Psoas muscle (tissue), 8 donors: ENCODE results near the gene IFT80. TPM values are rescaled to one million over a fixed set of nuclear protein-coding genes. Genes with fewer than 3 reads are reported as not detected.

Experiments used
- ATAC-seq, 4 donors: fragments of 200-7000 bp; cut with Tn5 transposase; one replicate each; pipeline ENCODE4 v1.9.1; 2020; ENCODE audit warnings: moderate library complexity in 3 of 4, mild to moderate bottlenecking in 2 of 4
- DNase-seq, 2 donors: peaks; one replicate each; pipeline ENCODE4 v3.0.0-alpha.2; 2020
- H3K27ac ChIP-seq: fragments of 200-600 bp; one replicate; pipeline ENCODE4 v1.8.0; 2022
- H3K27me3 ChIP-seq, 3 donors: fragments of 200-600 bp in 1 of 3; one replicate each; pipeline versions ENCODE4 v1.6.1 to v1.8.0; 2013 to 2022; ENCODE audit warnings: low read length in 2 of 3, mild to moderate bottlenecking in 2 of 3, moderate library complexity in 1 of 3; ENCODE audit not compliant: insufficient read depth in 3 of 3
- H3K36me3 ChIP-seq, 2 donors: fragments of 200-600 bp in 1 of 2; one replicate each; pipeline versions ENCODE4 v1.6.1 to v1.8.0; 2013 to 2022; ENCODE audit warnings: low read depth in 1 of 2, mild to moderate bottlenecking in 1 of 2, moderate library complexity in 1 of 2; ENCODE audit not compliant: insufficient read depth in 1 of 2
- H3K4me1 ChIP-seq: fragments of 200-600 bp; one replicate; pipeline ENCODE4 v1.8.0; 2022
- H3K4me3 ChIP-seq: fragments of 200-600 bp; one replicate; pipeline ENCODE4 v1.8.0; 2022; ENCODE audit warnings: mild to moderate bottlenecking
- H3K9me3 ChIP-seq: fragments of 200-600 bp; one replicate; pipeline ENCODE4 v1.8.0; 2022
- CTCF ChIP-seq: fragments of 200-600 bp; IDR thresholded peaks from one replicate; pipeline ENCODE4 v1.8.0; 2022; ENCODE audit warnings: antibody characterized with exemption
- WGBS, 3 donors: extraction: QIAGEN DNeasy Blood & Tissue Kit; methylation state at CpG; one replicate each; pipeline versions ENCODE4 v1.1.6 to v1.1.7; 2013; 5-methylcytosine and 5-hydroxymethylcytosine counted together
- intact Hi-C, 2 donors: fragments of 100-400 bp; cut with DNase I; formaldehyde crosslinking; loops; one replicate each; pipeline versions ENCODE4 v1.11.0 to v1.14.2; 2022
- polyA plus RNA-seq, 3 donors: library from polyadenylated mRNA; stranded (reverse); fragments of 200-250 nt; gene quantifications; one replicate each; pipeline ENCODE4 v1.2.3, GENCODE V29; 2013
- total RNA-seq, 4 donors: library from RNA; stranded (reverse); fragmentation: NEBNext Ultra II Directional in 2 of 4; extraction: Animal tissue kit (Norgen Biotek cat#: 25700) in 2 of 4; gene quantifications; one replicate each; pipeline versions ENCODE4 v1.2.1 to v1.2.4, GENCODE V29; 2021 to 2023
- donor health status: healthy with polysubstance abuse.
- donor health status: DM: no; HTN: no; CAD: no; lungs with moderate emphysema.
- donor health status: Bipolar disorder and iron deficiency.
- donor health status: healthy.
- donor health status: DM: yes; HTN: yes; CAD: no.
- donor health status: DM: no; HTN: no; CAD: no.
- donor health status: DM: no; HTN: no; CAD: no.
- donor health status: DM: yes; HTN: yes; CAD: no.

IFT80 gene
- total and polyA plus RNA-seq, 7 donors, result 2.1 to 8.2 (median 3.9) TPM

GRCh38 chr3:160402221-160403027 lies 3.4 kb upstream of the IFT80 start:
- Histone ChIP-seq H3K27me3 (no peaks in the 10 kb centered on the region), H3K27ac (no peak overlapping the region), H3K4me1 (peaks cover 17% of the 10 kb centered on the region), H3K36me3 (peaks cover 0 to 15% of the 10 kb centered on the region in 2 donors), H3K9me3 (no peaks in the 10 kb centered on the region), H3K4me3 (no peak overlapping the region)
- no peak for TF ChIP-seq CTCF
- WGBS, 3 donors, result 44 to 75% (median 75%) methylated on average over 11 of the region's 11 CpGs
- no peak for ATAC-seq
- intact Hi-C loops, result loop anchor here in 1 of 2 donors (10.0 kb wide), 1 partner anchor 578 kb away; no protein-coding TSS in a partner anchor
- no peak for DNase-seq

GRCh38 chr3:160401291-160402095 lies 2.5 kb upstream of the IFT80 start:
- no peaks in the 10 kb centered on the region for H3K9me3 ChIP-seq
- 14 to 41% (median 41%) methylated on average over 16 of the region's 16 CpGs for WGBS, 3 donors
- TF ChIP-seq CTCF, result no peak
- no peaks in the 10 kb centered on the region for H3K27me3 ChIP-seq
- peak overlapping the region; percentile 76 for H3K4me3 ChIP-seq
- DNase-seq (no peak), ATAC-seq (no peak)
- peaks cover 0 to 12% of the 10 kb centered on the region in 2 donors for H3K36me3 ChIP-seq
- no peak overlapping the region for H3K27ac ChIP-seq
- H3K4me1 ChIP-seq, result peaks cover 17% of the 10 kb centered on the region
- intact Hi-C loops, result loop anchor here in 1 of 2 donors (10.0 kb wide), 1 partner anchor 577 kb away; no protein-coding TSS in a partner anchor

GRCh38 chr3:160400702-160401150 lies 1.7 kb upstream of the IFT80 start:
- no peak for TF ChIP-seq CTCF
- Histone ChIP-seq H3K27me3 (no peaks in the 10 kb centered on the region), H3K27ac (peak overlapping the region; percentile 83), H3K9me3 (no peaks in the 10 kb centered on the region), H3K4me3 (peak overlapping the region; percentile 76), H3K4me1 (peaks cover 17% of the 10 kb centered on the region), H3K36me3 (peaks cover 0 to 8% of the 10 kb centered on the region in 2 donors)
- DNase-seq (peak in 1 of 2 donors; percentile 55), ATAC-seq (peak in 2 of 4 donors; percentile 2 to 9)
- 0 to 1% (median 1%) methylated on average over 41 to 51 of the region's 51 CpGs for WGBS, 3 donors
- intact Hi-C loops, result loop anchor here in 1 of 2 donors (10.0 kb wide), 1 partner anchor 576 kb away; no protein-coding TSS in a partner anchor

- no peak for TF ChIP-seq CTCF
- DNase-seq (peak; percentile 39 to 65), ATAC-seq (peak; percentile 3 to 37 (median 26))
- intact Hi-C loops, result loop anchor here in 1 of 2 donors (10.0 kb wide), 1 partner anchor 575 kb away; no protein-coding TSS in a partner anchor
- Histone ChIP-seq H3K27ac (peak overlapping the region; percentile 83), H3K9me3 (no peaks in the 10 kb centered on the region), H3K36me3 (peaks cover 0 to 8% of the 10 kb centered on the region in 2 donors), H3K4me3 (peak overlapping the region; percentile 76), H3K27me3 (no peaks in the 10 kb centered on the region), H3K4me1 (peaks cover 17% of the 10 kb centered on the region)
- 0% methylated on average over 48 to 49 of the region's 49 CpGs for WGBS, 3 donors
These were observed 1.1 kb upstream of the IFT80 start for GRCh38 chr3:160400030-160400701.
